Measurements from ENCODE around the gene POLN.

The POLN gene

GRCh38 chr4:2262145-2262943, 20.4 kb upstream of the POLN start:
- DNase-seq, result peak; percentile 96
- ATAC-seq, result peak; percentile 96

DNA sequence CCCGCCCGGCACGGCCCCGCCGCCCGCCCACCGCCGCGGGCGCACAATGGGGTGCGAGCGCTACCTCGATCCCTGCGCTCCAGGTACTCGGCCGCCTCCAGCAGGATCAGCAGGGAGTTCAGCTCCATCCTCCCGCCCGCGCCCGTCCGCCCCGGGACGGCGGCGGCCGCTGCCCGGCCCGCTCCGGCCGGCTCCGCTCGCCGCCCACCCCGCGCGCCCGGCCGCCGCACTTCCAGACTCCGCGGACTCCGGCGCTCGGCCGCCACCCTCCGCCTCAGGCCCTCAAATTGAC, 19.9 kb upstream of the POLN start, which contains the start of gene MXD4:
TSS of gene MXD4 (minus strand) at position 257 of the 292 bp plus-strand sequence. CDS start at position 128, 129 bp downstream.
- no peak for ATAC-seq
- no peak for DNase-seq

DNA sequence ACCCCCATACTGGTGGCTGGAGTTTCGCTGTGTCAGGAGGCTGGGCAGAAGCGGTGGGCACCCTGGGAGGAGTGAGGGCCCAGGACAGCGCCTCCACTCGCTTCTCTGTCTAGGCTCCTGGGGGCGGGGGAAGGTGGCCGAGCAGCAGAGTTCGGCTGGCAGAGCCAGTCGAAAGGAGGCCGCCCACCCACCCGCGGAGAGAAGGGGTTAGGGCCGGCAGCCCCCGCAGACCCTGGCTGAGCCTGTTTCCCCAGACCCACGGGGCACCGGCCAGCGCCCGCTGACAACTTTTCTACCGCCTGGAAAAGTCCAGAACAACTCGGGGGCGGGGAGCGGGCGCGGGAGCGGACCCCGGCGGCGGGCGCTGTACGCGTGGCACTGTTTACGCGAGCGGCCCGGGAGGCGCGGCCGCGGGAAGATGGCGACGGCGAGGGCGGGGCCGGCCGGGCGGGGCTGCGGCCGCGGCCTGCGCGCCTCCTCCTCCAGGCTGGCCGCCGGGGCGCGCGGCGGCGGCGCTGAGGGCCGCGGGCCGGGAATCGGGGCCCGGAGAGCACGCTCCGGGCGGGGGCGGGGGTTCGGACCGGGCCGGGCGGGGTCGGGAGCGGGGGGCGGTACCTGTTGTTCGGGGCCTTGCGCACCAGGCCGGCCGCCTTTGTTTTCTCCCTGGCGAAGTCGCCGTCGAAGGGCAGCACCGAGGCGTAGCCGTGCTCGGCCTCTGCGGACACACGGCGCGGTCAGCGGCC, 19.4 kb upstream of the POLN start:
- peak; percentile 4 for ATAC-seq

DNA sequence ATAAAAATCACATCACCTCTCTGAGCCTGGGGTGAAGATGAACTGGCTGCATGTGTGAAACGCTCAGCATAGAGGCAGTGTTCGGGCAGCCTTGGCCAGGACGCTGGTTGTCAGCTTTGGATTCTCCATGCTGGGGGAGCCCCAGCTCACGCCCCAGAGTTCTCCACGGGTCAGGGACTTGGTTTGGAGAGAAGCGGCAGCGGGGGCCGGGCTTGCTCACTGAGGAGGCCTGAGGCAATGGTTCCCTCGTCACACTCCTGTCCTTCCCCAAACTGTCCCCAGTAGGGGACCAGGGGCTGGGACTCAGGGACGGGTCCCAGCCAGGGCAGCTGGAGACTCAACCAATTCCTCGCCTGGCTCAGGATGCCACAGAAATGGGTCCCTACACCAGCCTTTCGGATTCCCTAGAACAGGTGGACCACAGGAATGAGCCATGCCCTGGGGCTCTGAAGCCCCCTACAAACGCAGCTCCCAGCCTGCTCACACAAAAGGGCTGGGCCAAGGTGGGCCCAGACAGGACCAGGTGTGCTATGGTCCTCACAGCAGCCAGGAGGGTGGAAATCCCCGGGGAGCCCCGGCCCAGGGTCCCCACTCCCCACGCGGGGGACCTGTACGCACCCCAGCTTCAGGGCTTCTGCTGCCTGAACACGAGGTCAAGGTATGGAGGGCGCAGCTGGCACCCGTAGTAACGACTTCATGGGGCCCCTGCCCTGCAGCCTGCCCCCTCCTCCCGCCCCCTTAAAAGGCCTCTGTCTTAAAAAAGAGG, 18.6 kb upstream of the POLN start:
- DNase-seq (no peak), ATAC-seq (no peak)

More for the DNA sequence above, 19.4 kb upstream of the POLN start:
- DNase-seq, result peak; percentile 67

DNA sequence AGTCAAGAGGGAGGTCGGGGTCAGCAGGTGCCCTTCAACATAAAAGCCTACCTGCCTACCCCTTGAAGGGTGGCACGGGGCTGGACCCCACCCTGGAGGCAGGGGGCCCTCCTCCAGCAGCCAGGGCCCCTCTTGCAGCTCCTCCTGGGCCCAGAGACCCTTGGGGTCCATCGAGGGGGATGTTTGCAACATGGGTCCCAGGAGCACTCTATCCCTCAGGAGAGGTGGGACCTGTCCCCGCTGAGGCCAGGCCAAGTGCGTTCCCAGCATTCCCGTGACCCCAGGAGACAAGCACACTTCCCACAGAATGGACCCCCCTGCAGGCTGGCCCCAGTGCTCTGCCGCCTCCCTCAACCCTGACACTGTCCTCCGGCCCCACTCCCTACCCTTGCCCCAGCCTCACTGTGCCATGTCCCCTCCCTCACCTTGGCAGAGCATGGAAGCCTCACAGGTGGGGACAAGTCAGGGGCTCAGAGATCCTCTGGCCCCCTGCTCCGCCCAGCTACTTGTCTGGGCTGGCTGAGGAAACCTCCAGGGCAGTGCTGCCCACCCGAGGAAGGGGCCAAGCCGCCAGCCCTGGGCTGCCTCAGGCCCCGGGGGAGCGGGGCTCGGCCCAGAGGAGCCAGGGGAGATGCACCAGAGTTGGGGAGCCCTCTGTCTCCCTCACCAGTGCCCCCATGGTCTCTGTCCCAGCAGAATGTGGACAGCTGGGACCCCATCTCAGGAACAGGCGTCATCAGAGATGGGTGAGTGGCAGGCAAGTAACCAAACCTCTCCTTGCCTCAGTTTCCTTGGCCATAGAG, 17.8 kb upstream of the POLN start:
- no peak for DNase-seq
- ATAC-seq, result no peak

- no peak for ATAC-seq
- no peak for DNase-seq
These were observed 17.2 kb upstream of the POLN start for GRCh38 chr4:2259036-2259540.

- DNase-seq (no peak), ATAC-seq (no peak)
These were observed 16.4 kb upstream of the POLN start for GRCh38 chr4:2258091-2259035.

DNA sequence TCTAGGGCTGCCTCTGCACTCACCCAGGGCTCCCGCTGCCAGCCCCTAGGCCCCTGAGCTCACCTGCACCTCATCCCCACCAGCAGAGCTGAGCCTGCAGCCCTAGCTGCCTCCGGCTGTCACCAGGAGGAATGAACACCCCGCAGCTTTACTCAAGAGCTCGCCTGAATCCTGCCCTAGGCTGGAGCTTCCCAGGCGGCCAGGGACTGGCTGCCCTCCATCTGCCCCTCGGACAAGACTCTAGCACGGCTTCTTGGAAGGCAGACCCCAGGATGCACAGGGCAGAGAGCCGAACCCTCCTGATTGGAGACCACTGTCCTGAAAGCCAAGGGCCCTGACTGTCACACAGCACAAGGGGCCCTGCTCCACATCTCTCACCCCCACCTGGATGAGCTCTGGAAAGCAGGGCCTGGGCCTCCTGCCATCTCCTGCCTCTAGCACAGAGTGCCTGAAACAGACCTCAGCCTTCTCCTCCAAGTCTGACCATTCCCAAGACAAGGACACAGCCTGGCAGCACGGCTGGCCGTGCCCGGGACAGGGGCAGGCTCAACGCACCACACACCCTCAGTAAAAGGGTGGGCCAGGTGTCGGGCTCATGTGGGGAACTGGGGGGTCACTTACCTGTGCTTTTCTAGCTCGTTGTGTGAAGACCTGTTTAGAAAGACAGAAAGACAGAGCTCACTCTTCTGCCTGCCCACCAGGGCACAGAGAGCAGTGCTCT, 15.6 kb upstream of the POLN start:
- peak; percentile 2 for DNase-seq

GRCh38 chr4:2256781-2257191, 14.9 kb upstream of the POLN start:
- DNase-seq, result peak; percentile 1
- no peak for ATAC-seq

More for the DNA sequence above, 15.6 kb upstream of the POLN start:
- ATAC-seq, result no peak

DNA sequence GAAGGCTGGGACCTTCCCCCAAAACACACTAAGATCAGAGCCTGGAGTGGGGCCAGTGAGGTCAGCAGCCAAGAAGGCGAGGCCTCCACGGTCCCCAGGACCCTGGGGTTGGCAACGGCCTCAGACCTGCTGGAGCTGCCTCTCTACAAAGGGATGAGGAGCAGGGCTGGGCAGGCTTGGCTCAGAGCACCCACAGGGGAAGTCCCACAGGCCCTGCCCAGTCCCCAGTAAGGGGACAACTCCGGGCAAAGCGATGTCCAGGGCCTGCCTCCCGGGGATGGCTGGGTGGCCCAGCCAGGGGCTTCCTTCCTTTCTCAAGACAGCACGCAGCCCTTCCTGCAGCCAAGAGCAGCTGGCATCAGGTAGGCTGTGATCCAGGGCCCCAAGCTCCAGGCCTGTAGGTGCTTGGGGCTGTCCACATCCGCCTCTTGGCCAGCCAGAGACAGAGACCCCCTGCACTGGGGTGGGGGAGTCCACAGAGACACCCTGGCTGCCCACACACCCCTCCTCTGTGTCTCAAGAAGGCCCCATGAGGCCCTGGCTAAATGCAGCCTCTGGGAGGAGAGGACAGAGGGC, 14.3 kb upstream of the POLN start:
- DNase-seq (peak; percentile 3), ATAC-seq (no peak)

DNA sequence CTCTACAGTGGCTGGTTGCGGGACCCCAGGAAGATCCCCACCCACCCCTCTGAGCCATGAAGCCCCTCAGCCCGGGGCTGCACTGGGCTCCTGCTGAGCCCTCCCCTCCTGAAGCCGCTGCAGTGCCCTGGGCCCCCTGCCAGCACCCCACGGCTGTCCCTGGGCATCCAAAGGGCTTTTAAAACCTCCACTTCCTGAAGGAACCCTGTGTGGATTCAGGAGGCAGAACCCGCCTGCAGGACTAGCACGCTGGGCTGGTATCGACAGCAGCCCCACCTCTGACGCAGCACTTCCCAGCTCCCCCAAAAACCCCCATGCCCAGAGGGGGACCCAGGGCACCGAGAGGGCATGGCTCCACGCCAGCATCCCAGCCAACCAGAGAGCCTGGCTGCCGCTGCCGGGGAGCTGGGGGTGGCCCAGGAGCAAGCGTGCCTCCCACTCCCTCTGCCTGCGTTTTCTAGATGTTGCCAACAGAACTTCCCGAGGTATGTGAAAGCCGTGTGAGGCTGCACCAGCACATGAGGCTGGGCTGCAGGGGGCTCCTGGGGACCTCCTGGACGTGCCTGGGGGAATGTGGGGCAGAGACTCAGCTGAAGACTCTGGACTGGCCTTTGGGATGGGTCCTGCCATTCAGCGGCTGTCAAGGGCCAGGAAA, 13.7 kb upstream of the POLN start:
- DNase-seq (peak; percentile 2), ATAC-seq (no peak)

DNA sequence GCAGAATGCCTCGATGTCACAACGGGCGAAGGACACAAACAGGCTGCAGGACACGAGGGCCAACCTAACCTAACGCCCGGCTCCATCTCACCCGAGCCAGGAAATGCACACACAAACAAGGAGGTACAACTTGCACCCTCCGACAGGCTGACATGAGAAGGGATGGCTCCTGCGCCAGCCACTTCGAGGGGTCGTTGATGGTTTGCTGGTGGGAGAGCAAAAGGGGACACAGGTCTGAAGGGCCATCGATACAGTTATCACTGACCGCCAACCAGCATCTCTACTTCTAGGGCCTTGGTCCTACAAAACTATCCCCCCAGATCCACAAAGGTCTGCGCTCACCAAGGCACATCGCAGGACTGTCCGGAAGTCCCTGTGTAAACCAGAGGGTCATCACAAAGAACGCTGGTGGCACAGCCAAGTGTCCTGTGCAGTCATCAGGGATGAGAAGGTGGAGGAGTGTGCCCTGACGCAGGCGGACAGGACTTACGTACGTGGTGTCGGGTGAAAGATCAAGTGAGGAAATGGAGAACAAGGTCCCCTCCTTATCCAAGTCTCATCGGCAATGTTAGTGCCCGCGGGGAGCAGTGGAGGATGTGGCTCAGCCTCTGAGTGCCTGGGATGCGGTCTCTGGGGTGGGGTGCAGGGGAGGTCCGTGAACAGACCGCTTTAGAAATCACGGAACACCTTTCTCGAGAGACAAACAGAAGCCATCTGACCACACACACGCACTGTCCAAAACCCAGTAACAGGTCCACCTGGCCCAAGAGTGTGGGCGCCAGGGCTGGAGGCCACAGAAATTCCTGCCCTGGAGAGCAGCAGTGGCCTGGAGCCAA, 13.0 kb upstream of the POLN start:
- ATAC-seq (no peak), DNase-seq (peak; percentile 1)

DNA sequence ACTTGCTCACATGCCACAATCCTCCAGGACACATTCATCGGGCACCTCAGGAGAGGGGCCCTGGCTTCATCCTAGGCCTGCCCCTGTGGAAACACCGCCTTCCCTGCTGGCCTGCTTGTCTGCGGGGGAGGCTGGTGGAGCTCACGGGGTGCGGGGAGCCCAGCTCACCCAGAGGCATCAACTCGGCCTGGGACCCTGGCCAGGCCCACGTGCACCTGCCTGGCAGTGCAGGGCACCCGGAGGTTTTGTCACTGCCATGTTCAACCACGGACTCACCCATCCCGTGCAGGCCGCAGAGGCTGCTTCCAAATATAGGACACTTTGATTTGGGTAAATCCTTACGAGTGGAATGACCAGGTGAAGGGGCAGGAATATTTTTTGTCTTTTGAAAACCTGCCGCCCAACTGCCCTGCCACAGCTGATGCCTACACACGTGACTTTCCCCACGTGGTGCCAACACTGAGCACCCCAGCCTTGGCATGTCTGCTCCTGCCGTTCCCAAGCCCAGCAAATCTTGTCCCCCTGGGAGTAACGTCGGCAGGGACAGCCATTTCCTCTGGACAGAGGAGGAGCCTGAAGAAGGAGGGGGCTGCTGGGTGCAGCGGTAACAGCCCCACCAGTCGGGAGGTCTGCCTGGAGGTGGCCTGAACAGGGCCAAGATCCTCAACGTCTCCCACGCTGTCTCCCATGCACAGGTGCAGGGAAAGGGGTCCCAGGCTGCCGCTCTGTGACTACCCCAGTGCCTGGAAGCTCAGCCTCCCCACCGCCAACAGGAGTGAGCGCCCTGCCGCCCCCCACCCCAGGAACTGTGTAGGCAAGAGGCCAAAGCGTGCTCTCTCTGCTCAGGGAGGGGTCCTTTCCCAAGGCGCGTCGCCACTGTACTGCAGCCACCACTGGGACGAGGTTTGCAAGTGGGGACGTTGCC, 11.5 kb upstream of the POLN start:
- peak; percentile 1 for DNase-seq
- ATAC-seq, result no peak

- peak; percentile 1 for DNase-seq
- no peak for ATAC-seq
These were observed 10.7 kb upstream of the POLN start for GRCh38 chr4:2252530-2253091.

DNA sequence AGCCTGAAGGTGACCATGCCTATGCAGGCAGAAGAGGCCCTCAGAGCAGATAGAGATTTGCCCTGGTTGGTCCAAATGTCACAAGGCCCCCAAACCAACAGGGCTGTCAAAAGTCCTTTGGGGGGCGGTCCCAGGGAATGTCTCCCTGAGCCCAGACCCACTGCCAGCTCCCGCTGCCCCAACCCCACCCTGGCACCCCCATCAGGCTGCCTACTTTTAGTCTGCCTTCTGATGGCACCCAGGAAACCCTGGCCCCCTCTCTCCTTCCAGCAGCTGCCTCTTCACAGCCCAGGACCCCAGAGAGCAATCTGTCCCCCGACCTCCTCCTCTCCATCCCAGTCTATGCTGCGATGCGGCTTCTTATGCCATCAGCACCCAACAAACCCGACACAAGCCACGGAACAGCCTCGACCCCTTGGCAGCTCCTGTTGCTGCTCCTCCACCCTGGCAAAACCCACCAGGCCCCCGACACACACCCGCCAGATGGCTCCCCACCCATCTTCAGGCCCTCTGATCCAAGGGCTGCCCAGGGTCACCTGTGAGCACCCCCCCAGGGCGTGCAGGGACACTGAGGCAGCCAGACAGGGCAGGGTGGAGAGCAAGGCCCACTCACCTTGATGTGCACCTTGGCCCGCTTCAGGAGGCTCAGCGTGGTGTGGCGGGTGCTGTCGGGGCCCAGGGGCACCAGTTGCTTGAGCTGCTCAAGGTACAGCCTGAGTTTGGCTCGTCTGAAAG, 10.0 kb upstream of the POLN start:
- DNase-seq, result peak; percentile 1

More for the DNA sequence above, 10.0 kb upstream of the POLN start:
- no peak for ATAC-seq
